NCI-H146 treated with DMSO at 0.1 percent for 48 hours (cell line): ENCODE results near the gene HNRNPD.
"Not testable (repeated sequence)": the region's sequence is repeated elsewhere in the genome, so short reads cannot be mapped to it uniquely, and the experiment has no call there.

ENCODE experiments used
- DNase-seq: peaks from one replicate; lab custom pipeline; 2025; ENCODE audit not compliant: unreplicated experiment; lab: John Stamatoyannopoulos, UW

Gene HNRNPD, protein sequence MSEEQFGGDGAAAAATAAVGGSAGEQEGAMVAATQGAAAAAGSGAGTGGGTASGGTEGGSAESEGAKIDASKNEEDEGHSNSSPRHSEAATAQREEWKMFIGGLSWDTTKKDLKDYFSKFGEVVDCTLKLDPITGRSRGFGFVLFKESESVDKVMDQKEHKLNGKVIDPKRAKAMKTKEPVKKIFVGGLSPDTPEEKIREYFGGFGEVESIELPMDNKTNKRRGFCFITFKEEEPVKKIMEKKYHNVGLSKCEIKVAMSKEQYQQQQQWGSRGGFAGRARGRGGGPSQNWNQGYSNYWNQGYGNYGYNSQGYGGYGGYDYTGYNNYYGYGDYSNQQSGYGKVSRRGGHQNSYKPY

DNA sequence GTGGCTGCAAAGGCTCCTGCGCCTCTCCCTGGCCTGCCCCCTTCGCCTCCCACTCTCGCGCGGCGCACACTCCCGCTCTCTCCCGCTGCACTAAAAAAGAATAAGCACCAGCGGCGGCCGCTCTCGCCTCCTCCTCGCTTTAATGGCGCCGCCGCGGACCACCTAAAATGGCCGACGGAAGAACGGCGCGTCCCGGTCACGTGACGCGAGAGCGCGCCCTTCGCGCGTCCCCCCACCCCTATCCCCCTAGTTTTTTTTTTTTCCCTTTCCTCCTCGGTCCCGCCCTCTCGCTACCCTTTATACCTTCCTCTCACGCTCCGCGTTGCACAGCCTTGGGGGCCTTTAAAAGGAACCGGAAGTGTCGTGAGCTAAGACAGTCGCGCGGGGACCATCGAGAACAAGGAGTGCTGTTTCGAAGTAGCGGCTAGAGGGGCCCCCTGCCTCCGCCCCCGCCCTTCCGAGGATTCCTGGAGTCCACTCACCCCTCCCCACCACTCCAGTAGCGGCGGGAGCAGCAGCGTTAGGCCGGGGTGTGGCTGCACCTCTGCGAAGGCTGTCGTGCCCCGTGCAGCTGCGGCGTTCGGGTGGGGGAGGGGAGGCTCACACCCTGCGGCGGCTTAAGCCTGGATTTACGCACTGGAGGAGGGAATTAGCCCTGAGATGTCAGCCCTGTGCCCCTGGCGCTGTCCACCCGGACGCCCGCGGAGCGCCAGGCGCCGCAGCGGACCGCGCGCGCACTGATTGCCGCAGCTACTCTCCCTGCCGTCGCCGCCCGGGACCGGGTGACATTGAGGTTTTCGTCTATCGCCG, at the start of gene HNRNPD:
Gene HNRNPD (minus strand): TSS at position 176 of the 810 bp plus-strand sequence. CDS start 313 bp downstream, outside the sequence.
- peak; percentile 98 for DNase-seq

DNA sequence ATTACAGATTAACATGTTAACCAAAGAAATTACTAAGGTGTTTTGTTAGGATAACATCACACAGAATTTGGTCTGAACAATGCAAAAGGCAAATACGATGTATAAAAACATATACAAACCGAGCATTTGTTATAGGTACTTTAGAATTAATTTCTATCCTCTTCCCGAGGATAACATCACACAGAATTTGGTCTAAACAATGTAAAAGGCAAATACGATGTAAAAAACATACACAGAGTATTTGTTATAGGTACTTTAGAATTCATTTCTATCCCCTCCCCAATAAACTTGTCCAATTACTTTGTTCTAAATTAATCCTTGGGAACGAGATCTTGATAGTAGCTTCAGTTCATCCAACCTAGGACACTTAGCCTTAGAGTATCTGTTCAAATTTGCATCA, 48.8 kb upstream of the HNRNPD start:
- DNase-seq, result no peak

DNA sequence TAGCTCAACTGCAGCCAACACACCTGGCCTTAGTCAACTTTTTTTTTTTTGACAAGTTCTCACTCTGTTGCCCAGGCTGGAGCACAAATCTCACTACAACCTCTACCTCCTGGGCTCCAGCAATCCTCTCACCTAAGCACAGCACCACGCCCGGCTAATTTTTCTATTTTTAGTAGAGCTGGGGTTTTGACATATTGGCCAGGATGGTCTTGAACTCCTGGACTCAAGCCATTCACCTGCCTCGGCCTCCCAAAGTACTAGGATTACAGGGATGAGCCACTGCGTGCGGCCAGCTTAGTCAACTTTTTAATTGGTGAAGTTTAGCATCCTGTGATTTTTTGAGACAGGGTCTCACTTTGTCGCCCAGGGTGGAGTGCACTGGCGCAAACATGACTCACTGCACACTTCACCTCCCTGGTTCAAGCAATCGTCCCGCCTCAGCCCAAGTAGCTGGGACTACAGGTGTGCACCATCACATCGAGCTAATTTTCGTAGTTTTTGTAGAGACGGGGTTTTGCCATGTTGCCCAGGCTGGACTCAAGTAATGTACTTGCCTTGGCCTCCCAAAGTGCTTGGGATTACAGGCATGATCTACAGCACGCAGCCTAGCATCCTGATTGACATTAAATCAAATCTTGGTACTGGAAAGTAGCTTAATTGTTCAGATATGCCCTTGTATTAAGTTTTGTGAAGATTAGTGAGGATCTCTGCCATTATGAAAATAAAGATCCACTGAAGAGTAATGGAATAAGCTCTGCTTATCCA, 48.2 kb upstream of the HNRNPD start:
- no peak for DNase-seq

DNA sequence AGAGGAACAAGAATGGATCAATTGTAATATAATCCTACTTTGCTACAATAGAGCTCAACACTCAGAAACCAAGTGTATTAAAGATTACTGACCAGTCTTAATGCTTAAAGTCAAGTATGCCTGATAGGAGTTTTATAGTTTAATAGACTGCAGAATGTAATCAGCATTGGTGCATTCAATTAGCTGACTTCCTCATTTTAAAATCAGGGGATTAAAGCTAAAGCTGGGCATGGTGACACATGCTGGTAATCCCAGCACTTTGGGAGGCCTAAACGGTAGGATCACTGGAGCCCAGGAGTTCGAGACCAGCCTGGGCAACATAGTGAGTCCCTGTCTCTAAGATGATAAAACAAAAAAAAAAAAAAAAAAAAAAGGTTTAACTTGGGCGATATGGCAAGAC, 45.7 kb upstream of the HNRNPD start:
- DNase-seq, result no peak

DNA sequence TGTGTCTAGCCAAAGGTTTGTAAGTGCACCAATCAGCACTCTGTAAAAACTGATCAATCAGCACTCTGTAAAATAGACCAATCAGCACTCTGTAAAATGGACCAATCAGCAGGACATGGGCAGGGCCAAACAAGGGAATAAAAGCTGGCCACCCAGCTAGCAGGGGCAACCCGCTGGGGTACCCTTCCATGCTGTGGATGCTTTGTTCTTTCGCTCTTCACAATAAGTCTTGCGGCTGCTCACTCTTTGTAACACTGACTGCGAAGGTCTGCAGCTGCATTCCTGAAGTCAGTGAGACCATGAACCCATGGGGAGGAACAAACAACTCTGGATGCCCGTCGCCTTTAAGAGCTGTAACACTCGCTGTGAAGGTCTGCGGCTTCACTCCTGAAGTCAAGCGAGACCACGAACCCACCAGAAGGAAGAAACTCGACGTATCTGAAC, 42.2 kb upstream of the HNRNPD start:
- DNase-seq, result no peak

DNA sequence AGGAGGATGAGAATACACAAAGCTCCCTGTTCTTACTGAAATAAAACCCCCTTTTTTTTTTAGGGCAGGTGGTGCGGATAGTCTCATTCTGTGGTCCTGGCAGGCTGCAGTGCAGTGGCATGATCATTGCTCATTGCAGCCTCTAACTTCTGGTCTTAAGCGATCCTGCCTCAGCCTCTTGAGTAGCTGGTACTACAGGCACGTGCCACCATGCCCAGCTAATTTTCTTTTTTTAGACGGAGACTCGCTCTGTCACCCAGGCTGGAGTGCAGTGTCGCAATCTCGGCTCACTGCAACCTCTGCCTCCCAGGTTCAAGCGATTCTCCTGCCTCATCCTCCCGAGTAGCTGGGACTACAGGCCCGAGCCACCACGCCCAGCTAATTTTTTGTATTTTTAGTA, 41.3 kb upstream of the HNRNPD start:
- DNase-seq, result not testable (repeated sequence)

DNA sequence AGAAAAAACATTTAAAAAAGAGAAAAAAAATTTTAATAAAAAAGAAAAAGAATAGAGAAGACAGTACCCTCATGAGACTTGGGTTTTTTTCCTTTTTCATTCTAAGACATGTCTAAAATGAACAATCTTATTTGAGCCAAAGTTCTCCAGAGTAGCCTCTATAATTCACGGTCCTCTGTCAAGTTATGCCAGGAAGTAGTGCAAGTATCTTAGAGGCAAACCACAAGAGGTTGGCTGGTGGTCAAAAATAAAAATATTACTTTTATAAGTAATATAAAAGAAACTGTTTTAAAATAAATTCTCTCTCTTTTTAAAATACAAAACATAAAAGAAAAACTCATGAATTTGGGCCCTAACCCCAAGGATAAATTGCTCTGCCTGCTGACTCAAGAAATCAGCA, 29.9 kb upstream of the HNRNPD start:
- DNase-seq, result no peak

DNA sequence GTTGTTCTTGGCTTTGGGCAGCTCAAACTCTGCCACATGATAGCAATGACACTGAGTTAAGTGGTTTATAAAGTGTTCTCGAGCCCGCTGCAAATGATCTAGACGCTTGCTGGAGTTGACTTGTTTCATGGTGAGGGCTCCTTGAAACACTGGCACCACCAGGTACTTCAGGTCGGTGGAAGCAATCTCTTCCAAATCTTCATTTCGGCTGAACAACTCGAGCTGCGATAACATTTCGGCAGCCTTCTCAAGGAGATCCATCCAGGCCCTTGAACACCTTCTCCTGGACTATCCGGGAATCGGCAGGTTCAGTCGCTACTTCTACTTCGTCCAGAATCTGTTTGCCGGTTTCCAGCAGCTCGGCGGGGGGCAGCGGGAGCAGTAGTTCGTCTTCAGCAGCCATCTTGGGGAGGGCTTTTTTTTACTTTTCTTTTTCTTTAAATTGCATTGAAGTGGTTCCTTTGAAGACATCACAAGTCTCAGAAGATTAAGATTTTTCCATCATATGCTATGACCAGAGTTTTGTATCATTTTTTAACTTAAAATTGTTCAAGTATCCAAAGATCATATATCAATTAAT, 28.5 kb upstream of the HNRNPD start:
- DNase-seq, result no peak

DNA sequence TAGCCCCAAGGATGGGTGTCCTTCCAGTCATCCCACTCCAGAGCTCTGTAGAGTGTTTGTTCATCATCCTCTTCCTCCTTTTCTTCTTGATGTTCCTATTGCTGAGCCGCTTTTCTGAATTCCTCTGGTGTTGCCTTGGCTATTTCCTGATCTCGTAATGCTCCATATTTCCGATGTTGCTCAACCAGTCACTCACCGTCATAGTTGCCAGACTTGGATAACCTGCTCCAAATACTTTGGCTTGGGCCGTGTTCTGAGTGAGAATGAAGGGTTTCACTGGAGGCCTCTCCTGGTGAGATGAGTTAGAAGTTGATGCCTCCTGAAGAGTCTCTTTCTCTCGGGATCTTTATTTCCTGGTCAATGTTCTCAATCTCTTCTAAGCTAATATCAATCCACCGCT, 27.8 kb upstream of the HNRNPD start:
- no peak for DNase-seq

DNA sequence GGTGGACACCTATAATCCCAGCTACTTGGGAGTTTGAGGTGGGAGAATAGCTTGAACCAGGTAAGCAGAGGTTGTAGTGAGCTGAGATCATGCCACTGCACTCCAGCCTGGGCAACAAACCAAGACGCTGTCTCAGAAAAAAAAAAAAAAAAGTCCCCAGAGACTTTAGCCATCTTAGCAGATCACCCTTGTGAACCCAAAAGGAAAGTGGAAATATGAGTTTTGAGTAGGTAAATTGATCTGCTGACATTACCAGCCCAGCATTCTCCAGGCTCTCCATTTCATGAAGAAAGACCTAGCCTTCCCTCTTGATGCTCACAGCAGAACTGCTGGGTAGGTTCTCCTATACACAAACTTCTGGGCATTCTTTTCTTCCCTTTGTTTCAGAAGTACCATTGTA, 24.5 kb upstream of the HNRNPD start:
- no peak for DNase-seq

DNA sequence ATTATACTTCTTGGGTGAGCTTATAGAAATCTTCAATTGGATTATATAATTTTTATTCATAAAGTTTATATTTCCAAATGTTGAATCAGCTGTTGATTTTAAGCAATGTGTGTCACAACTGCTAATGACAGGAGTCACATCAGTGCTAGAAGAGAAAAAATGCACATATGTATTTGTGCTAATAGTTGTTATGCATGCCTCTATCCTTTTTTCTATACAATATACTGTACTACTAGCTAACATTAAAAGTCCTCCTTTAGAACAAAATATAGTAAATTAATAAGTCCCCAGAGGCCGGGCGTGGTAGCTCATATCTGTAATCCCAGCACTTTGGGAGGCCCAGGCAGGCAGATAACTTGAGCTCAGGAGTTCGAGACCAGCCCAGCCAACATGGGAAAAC, 23.7 kb upstream of the HNRNPD start:
- DNase-seq, result no peak

DNA sequence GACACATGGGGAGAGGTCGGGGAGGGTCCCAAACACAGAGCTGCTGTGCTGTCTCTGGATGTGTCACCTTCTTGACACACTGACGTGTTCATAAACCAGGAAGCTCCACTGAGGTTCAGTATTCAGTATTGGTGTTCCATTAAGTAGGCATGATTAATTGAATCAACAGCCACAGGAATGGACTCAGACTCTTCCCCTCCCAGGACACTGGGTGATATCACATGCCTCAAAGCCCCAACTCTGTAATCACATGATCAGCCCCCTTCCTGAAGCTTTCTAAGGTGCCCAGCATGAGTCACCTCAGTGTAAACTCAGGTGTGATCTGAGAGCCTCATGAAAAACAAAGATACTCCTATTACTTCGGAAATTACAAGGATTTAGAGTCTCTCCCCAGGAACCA, 21.1 kb upstream of the HNRNPD start:
- peak; percentile 46 for DNase-seq

DNA sequence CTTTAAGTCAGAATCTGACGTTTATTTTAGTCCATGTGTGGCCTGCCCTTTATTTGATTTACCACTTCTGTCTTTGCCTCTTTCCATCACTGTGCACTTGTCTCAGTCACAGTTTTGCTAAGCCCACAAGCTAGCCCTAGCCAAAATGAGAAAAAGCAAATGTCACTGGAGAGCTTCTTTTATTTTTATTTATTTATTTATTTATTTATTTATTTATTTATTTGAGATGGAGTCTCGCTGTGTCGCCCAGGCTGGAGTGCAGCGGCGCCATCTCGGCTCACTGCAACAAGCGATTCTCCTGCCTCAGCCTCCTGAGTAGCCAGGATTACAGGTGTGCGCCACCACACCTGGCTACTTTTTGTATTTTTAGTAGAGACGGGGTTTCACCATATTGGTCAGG, 16.3 kb upstream of the HNRNPD start:
- DNase-seq, result not testable (repeated sequence)

DNA sequence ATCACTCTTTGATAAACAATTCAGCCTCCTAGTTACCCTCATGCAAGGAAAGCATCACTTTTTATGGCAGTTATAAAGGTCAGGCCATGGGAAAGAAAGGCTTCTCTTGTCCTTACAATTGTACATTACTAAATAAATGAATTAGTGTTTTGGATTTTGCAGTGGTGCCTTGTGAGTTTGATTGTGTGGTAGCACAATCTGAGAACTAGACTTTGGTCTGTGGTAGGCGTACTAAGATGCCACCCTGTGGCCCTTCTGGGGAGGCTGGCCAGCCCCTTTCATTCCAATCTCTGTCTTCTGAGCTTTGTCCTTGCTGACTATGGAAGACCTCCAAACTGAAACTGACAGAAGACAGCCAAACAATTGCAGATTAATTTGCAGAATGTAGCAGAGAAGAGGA, 14.6 kb upstream of the HNRNPD start:
- no peak for DNase-seq

DNA sequence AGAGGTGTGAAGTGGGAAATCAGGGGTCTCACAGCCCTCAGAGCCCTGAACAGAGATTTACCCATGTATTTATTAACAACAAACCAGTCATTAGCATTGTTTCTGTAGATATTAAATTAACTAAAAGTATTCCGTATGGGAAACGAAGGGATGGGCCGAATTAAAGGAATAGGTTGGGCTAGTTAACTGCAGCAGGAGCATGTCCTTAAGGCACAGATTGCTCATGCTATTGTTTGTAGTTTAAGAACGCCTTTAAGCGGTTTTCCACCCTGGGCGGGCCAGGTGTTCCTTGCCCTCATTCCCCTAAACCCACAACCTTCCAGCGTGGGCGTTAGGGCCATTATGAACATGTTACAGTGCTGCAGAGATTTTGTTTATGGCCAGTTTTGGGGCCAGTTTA, 12.5 kb upstream of the HNRNPD start:
- DNase-seq, result not testable (repeated sequence)

DNA sequence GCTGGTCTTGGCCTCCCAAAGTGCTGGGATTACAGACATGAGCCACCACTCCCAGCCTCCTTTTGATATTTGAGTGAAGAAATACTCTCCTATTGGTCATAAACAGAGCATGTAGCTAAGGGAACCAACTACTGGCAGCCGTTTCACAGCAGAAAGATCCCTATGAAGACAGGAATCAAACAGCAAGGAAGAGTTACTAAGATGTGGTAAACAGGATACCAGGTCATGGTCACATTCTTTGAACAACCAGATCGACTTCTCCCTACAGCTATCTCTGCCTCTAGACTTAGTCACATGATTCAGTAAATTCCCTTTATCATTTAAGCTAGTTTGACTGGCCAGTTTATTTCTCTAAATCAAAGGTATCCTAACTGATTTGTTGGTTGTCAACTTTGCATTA, 9.0 kb upstream of the HNRNPD start:
- no peak for DNase-seq

DNA sequence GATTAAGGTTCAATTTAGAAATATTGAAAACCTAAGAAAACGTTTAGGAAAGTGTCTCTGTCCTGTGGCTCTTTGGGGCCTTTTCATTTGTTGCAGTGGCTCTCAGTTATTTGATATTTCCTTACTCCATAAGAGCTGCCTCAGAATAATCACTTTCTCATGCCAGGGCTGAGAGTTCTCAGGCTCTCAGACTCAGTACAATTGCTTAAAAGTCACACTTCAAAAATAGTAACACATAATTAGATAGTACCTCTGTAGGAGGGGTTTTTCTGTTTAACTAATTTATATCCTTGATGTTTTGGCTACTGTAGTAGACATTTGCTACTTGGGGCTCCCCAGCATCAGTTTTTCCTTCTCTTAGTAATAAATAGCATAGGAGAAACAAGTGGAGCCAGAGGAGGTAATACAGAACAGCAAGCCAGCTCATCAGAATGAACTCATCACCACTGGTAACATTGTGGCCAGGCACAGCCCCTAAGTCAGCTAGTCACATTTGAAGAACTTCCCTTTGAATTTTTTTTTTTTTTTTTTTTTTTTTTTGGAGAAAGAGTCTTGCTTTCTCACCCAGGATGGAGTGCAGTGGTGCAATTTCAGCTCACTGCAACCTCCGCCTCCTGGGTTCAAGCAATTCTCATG, 8.0 kb upstream of the HNRNPD start:
- DNase-seq, result no peak

DNA sequence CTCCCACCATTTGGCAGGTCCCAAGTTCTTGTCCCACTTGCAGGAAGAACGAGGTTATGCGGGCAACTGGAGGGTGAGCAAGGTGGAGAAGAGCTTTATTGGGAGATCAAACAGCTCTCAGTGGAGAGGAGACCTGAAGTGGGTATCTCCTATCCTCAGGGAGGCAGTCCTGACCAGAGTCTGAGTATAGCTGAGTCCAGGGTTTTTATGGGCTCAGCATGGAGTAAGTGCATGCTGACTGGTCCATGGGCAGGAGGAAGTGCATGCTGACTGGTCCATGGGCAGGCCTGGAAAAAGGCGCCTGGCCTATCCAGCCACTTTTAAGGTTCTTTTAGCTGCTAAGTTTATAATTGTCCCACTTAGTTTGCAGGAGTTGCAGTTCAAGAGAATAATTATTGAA, 7.4 kb upstream of the HNRNPD start:
- no peak for DNase-seq

DNA sequence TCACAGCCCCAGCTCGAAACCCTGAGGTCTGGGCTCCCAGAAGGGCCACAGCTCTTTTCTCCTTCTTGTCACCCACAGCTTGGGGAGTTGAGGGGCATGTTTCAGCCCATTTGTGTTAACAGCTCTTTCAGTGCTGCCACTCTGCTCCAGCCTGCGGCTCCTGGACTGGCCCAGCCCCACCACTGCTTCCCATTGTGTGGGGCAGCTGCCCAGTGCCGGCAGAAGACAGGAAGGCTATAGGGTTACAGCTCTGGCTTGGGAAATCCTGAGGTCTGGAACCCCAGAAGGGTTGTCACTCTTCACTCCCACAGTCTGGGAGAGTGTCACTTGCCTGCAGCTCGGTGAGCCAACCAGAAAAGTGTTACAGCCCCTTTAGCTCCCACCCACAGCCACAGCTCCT, 7.0 kb upstream of the HNRNPD start:
- DNase-seq, result no peak

DNA sequence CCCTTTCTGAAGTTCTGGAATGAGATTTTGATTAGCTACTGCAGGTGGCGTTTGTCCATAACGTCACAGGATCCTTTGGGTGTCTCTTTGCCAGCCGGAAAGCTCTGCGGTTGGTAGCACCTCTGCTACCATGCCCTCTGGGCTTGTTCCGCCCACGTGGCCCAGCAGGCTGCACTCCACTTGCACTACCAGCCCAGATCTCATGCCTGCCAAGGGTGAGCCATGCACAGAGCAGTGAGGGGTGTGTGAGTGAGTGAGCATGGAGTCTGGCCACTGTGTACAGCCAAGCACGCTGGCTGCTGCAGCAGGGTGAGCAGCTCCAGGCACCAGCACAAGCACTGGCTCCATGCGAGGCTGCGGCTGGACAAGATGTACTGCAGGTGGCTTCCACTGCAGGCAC, 6.6 kb upstream of the HNRNPD start:
- DNase-seq, result no peak

DNA sequence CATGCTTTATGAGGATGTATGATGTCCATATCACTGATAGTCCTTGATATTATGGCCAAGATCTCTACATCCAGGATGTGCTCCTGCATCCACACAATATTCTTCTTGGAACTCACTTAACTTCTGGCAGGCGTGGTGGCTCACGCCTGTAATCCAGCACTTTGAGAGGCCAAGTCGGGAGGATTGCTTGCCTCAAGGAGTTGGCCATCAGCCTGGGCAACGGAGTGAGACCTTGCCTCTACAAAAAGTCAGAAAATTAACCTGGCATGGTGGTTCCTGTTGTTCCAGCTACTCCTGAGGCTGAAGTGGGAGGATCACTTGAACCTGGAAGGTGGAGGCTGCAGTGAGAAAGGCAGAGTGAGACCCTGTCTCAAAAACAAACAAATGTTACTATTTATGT, 2.3 kb upstream of the HNRNPD start:
- no peak for DNase-seq
